Calu3 (cell line): Measurements from ENCODE around the gene TAPBPL. TPM values are rescaled to one million over a fixed set of nuclear protein-coding genes. Genes with fewer than 3 reads are reported as not detected.

Source experiments
- BruUV-seq: library from RNA; stranded (reverse); fragments of 400-500 nt; replicated peaks from 2 replicates; lab custom pipeline; 2021; lab: Mats Ljungman, UMichigan
- CTCF ChIA-PET: fragments of 300-600 bp; sonication (Branson Sonifier 250); formaldehyde crosslinking; loops from one replicate; lab custom pipeline; 2022; ENCODE audit warnings: antibody characterized with exemption; lab: Charles Lee
- DNase-seq: peaks from one replicate; pipeline ENCODE4 v3.0.0; 2022
- H3K27ac Mint-ChIP-seq: one replicate; pipeline ENCODE4 v1.8.0; 2022; ENCODE audit warnings: mixed read lengths; ENCODE audit not compliant: unreplicated experiment
- H3K27me3 Mint-ChIP-seq: one replicate; pipeline ENCODE4 v1.8.0; 2022; ENCODE audit warnings: mixed read lengths; ENCODE audit not compliant: unreplicated experiment
- H3K36me3 Mint-ChIP-seq: one replicate; pipeline ENCODE4 v1.8.0; 2022; ENCODE audit warnings: mild to moderate bottlenecking, moderate library complexity, mixed read lengths; ENCODE audit not compliant: insufficient read depth, unreplicated experiment
- H3K4me1 Mint-ChIP-seq: one replicate; pipeline ENCODE4 v1.8.0; 2022; ENCODE audit warnings: mild to moderate bottlenecking, low read depth, mixed read lengths; ENCODE audit not compliant: unreplicated experiment
- H3K4me3 Mint-ChIP-seq: one replicate; pipeline ENCODE4 v1.8.0; 2022; ENCODE audit warnings: mild to moderate bottlenecking, low read depth, moderate library complexity, mixed read lengths; ENCODE audit not compliant: unreplicated experiment
- H3K9me3 Mint-ChIP-seq: one replicate; pipeline ENCODE4 v1.8.0; 2022; ENCODE audit warnings: low read depth, mixed read lengths; ENCODE audit not compliant: unreplicated experiment
- CTCF ChIP-seq: fragments of 200-600 bp; IDR thresholded peaks from one replicate; pipeline ENCODE4 v1.8.0; 2022; ENCODE audit warnings: antibody characterized with exemption; ENCODE audit not compliant: unreplicated experiment
- intact Hi-C: fragments of 100-400 bp; cut with micrococcal nuclease; formaldehyde crosslinking; loops from one replicate; pipeline ENCODE4 v1.10.0; 2022; ENCODE audit not compliant: unreplicated experiment
- total RNA-seq: library from RNA; stranded (reverse); gene quantifications from 2 replicates; pipeline ENCODE4 v1.2.3, GENCODE V29; 2022

The TAPBPL gene
- total RNA-seq, 1 experiment from 2014 or later = 28.0 TPM

DNA sequence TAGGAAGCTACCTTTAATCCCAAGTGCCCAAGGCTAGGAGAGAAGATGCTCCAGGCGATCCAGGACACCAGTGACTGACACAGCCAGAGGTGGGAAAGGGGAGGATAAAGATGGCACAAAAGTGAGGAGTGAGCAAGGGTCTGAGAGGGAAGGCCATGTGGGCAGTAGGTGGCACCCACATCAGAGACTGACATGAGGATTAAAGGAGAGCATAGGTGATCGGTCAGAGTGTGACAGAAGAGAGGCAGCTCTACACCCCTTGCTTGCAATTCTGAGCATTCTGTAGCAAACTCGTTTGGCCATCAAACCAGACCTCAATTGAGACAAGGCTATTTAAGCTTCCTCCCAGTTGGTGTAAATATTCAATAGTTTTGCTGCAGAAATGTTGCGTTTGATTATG is 7.8 kb upstream of the TAPBPL start:
- no peak for TF ChIP-seq CTCF
- intact Hi-C loops = no loop called here
- Mint-ChIP-seq H3K36me3 (peaks cover 15% of the 10 kb centered on the region), H3K27me3 (no peaks in the 10 kb centered on the region), H3K4me1 (no peaks in the 10 kb centered on the region), H3K4me3 (no peak overlapping the region), H3K9me3 (no peaks in the 10 kb centered on the region), H3K27ac (no peak overlapping the region)
- DNase-seq = no peak
- BruUV-seq = no TSS peak
- CTCF ChIA-PET = no interaction called here

- no TSS peak for BruUV-seq
- Mint-ChIP-seq H3K9me3 (no peaks in the 10 kb centered on the region), H3K36me3 (peaks cover 15% of the 10 kb centered on the region), H3K27ac (no peak within 1 kb of the TSS), H3K27me3 (no peaks in the 10 kb centered on the region), H3K4me1 (no peaks in the 10 kb centered on the region), H3K4me3 (no peak within 1 kb of the TSS)
- DNase-seq = no peak
- CTCF ChIA-PET = no interaction called here
- intact Hi-C loops = no loop called here
- TF ChIP-seq CTCF = no peak
Measured at GRCh38 chr12:6444704-6445688, 6.8 kb upstream of the TAPBPL start, which contains the start of gene CD27. TSS of gene CD27 (plus strand) at chr12:6444955. CDS start at chr12:6445096, 141 bp downstream.

GRCh38 chr12:6450091-6450868 is 1.6 kb upstream of the TAPBPL start:
- no peaks in the 10 kb centered on the region for H3K27me3 Mint-ChIP-seq
- DNase-seq = no peak
- no peak for TF ChIP-seq CTCF
- peaks cover 41% of the 10 kb centered on the region for H3K36me3 Mint-ChIP-seq
- H3K27ac Mint-ChIP-seq = peak overlapping the region; percentile 86
- intact Hi-C loops = no loop called here
- CTCF ChIA-PET = interaction anchor here (0.6 kb wide), 1 partner anchor 103 kb away, joined by 6 read pairs; no protein-coding TSS in a partner anchor
- peak overlapping the region; percentile 94 for H3K4me3 Mint-ChIP-seq
- no TSS peak for BruUV-seq
- peaks cover 25% of the 10 kb centered on the region for H3K4me1 Mint-ChIP-seq
- H3K9me3 Mint-ChIP-seq = no peaks in the 10 kb centered on the region

- peaks cover 25% of the 10 kb centered on the region for H3K4me1 Mint-ChIP-seq
- no peak for DNase-seq
- TF ChIP-seq CTCF = no peak
- H3K9me3 Mint-ChIP-seq = no peaks in the 10 kb centered on the region
- H3K27ac Mint-ChIP-seq = peak overlapping the region; percentile 86
- H3K27me3 Mint-ChIP-seq = no peaks in the 10 kb centered on the region
- H3K36me3 Mint-ChIP-seq = peaks cover 41% of the 10 kb centered on the region
- intact Hi-C loops = no loop called here
- CTCF ChIA-PET = interaction anchor here (0.6 kb wide), 1 partner anchor 103 kb away, joined by 6 read pairs; no protein-coding TSS in a partner anchor
- no TSS peak for BruUV-seq
- H3K4me3 Mint-ChIP-seq = peak overlapping the region; percentile 94
Measured at GRCh38 chr12:6450869-6451347, 934 bp upstream of the TAPBPL start.
